Mammary epithelial cell (primary cell): Measurements from ENCODE around the gene RAI1.

Experiments
- CTCF ChIP-seq, 2 donors: IDR thresholded peaks in 1 of 2; conservative IDR thresholded peaks in 1 of 2; 2 replicates each; pipeline ENCODE4 v1.5.1; 2011 to 2012; ENCODE audit warnings: inconsistent platforms in 2 of 2, low read length in 2 of 2, mild to moderate bottlenecking in 2 of 2, control low read depth in 1 of 2, low read depth in 1 of 2; ENCODE audit not compliant: insufficient read depth in 1 of 2; ENCODE audit errors: extremely low read depth in 1 of 2
- EZH2 ChIP-seq: IDR thresholded peaks from 2 replicates; pipeline ENCODE4 v1.6.1; 2012; ENCODE audit warnings: low read length, inconsistent platforms, borderline replicate concordance

- TF ChIP-seq EZH2: no peak
- TF ChIP-seq CTCF (conservative IDR thresholded peaks at IDR 0.05 in 1 of 2, IDR thresholded peaks at IDR 0.05 in 1 of 2; ENCODE audit: extremely low read depth in 1 of 2, insufficient read depth in 1 of 2, low read depth in 1 of 2, low read length in 2 of 2): no peak
Observed at GRCh38 chr17:17806035-17806434, 124.8 kb downstream of the RAI1 start.
